ENCODE data around the gene FAS.

The FAS gene

GRCh38 chr10:88990384-88991160, at the start of gene FAS:
Gene FAS (plus strand): TSS chr10:88990798. CDS start chr10:88990877, 79 bp downstream.
- peak; percentile 88 for DNase-seq

GRCh38 chr10:88941026-88941425, 49.6 kb upstream of the FAS start:
- no peak for DNase-seq

DNA sequence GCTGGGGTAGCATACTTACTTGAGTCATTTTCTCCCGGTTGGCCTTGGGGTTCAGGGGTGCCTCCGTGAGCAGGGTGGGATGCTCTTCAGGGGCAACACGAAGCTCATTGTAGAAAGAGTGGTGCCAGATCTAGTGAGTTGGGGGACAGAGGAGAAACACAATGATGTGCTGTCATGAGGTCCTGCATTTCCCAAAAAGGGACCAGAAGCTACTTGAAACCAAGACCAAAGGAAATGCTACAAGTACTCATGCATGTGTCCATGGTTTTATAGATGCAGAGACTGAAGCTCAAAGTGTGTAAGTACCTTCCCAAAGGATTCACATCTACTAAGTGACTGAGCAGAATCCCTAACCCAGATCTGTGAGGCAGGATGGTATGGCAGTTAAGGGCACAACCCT, 46.8 kb upstream of the FAS start:
- DNase-seq, result no peak

- DNase-seq, result no peak
These were observed 45.8 kb upstream of the FAS start for GRCh38 chr10:88944813-88945212.

- DNase-seq, result no peak
These were observed 44.4 kb upstream of the FAS start for GRCh38 chr10:88946200-88946599.

DNA sequence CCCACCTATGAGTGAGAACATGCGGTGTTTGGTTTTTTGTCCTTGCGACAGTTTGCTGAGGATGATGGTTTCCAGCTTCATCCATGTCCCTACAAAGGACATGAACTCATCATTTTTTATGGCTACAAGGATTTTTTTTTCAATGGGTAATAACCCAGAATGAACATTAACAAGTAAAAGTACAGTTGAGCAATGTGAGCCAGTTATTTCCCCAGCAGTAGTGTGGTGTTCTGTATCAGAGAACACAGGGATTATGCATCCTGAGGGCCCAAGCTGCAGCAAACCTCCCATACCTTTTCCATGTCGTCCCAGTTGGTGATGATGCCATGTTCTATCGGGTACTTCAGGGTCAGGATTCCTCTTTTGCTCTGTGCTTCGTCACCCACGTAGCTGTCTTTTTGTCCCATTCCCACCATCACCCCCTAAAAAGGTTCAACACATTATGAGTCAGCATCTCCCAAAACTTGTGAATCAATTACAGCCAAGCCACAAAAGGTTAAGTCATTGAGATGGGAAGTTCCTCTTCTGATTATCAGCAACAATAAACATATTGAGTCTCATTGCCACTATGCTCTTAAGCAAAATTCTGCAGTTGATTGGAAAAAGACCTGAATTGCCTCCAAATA, 43.5 kb upstream of the FAS start:
- DNase-seq, result no peak

DNA sequence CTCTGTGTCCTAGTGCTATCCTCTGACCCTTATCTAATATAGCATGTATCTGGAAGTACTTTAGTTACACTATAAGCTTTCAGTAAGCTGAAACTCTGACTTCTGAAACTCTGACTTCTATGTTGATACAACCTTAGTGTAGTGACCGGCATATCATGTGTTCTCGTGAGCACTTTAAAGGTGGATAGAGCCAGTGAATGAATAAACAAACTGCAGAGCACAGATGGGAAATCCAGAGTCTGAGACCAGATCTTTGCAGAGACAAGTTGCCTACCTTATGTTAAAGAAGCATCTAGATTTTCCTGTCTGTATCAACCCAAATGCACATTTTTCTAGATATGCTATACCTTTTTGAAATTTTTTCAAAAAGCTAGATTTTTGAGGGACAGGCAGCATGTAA, 41.5 kb upstream of the FAS start:
- no peak for DNase-seq

DNA sequence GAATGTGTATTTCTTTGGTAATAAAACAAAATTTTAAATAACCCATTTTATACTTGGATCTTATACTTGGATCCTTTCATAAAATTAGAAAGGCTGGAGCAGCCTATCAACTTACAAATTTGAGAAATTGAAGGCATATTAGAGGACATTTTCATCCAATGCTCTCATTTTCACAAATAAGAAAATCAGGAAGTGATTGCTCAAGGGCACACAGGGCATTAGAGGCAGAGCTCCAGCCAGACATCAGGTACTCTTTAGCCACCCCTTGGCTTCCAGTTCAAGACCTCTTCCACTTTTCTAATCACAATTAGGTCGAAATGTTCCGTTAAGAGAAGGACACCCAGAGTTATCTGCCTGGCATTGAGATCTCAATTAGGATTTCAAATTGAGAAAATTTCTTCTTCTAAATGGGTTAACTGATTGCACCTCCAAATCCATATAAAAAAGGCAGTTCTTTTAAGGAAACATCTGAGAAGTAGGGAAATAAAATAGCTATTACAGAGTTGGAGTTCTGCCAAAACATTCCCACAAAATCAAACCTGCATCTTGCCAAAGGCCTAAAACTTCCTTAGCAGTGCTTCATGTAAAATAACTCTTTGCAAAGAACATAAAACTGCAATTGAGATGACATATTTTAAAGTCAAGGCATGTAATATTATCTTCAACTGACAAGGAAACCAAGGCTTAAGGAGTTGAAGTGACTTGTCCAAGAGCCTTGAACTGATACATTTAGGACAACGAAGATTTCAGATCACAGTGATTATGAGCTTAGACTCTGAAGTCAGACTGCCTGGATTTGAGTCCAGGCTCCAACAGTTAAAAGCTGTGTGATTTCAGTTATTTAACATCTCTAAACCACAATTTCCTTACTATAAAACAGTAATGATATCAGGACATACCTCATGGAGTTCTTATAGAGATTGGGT, 40.4 kb upstream of the FAS start:
- DNase-seq, result no peak

DNA sequence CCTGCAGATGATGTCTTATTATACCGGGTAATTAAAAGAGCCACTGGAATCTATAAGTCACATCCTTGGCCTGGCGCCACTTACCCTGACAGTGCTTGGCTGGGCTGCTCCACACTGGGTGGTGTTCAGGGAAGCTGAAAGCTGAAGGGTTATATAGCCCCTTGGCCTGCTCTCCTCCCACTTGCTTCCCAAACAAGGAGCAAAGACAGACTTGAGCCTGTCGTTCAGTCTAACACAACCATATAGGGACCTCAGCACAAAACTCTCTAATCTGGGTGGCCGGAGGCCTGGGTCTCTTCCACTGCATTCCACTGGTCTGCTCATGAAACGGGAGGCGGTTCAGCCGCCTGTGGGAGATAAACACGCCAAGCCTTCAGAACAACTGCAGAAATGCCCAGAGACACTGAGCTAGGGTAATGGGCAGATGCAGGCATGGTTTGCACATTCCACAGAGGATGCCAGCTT, 37.9 kb upstream of the FAS start, which contains the start of gene ACTA2:
TSS of gene ACTA2 (minus strand) at position 127 of the 465 bp plus-strand sequence. CDS start 3,843 bp downstream, outside the sequence.
- no peak for DNase-seq

- no peak for DNase-seq
These were observed 36.9 kb upstream of the FAS start for GRCh38 chr10:88953662-88954061.

DNA sequence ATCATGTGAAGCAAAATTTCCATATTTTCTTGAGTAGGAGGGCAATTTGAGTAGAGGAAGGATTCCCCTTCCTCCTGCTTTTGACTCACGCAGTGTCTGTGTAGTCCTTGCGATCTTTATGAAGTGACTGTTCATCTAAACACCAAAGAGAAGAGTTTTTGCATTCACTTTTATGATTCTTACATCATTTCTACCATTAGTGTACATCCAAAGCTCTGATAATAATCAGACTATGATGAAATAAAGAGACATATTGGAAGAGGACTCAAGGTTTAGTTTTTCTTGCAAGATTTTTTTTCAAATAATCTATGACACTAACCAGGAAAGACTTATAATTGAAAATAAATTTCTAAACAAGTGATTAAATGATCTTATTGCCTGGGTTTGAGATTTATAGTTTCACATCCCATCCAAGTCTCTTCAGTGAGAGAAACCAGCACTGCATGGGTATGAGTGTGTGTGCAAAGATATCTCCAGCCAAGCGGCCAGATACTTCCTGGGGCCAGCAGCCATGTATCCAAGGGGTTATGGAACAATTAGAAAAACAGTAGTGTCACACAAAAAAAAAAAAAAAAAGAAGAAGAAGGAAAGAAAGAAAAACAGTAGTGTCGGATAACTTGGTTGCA, 36.0 kb upstream of the FAS start:
- DNase-seq, result no peak

- no peak for DNase-seq
These were observed 33.2 kb upstream of the FAS start for GRCh38 chr10:88957381-88957780.

GRCh38 chr10:88958721-88959120, 31.9 kb upstream of the FAS start:
- DNase-seq, result no peak

GRCh38 chr10:88960802-88961201, 29.8 kb upstream of the FAS start:
- no peak for DNase-seq

DNA sequence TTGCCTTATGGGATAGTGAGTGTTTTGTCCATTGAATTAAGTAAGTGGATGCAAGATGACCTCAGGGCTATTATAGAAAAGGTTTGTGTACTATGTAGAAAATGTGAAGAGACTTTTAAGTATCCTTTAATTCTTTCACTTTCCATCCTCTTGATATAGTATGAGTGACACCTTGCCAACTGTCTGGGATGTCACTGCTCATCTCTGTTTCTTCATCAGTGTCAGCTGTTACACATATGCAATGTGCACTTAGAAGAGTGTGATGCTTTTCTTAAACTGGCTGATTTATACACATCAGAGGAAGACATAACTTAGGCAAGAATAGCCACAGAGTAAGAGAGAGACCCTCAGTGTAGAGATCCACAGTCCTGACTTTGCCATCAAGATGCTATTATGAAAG, 29.3 kb upstream of the FAS start:
- DNase-seq, result no peak

DNA sequence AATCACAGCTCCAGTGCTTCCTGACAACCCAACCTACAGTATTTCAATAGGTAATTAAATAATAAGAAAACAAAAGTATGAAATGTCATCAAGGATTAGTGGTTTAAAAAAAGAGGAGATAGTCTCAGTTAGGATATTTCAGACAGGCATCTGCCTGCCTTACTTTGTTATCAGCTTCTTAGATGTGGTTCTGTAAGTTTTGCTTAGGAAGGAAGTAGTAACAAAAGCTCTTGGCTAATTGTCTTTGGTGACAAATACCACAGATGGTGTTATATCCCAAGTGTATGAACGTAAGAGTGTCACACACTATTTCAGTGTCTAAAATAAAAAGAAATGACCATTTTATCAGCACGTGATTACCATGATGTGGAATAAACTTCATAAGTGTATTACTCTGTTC, 28.3 kb upstream of the FAS start:
- no peak for DNase-seq

DNA sequence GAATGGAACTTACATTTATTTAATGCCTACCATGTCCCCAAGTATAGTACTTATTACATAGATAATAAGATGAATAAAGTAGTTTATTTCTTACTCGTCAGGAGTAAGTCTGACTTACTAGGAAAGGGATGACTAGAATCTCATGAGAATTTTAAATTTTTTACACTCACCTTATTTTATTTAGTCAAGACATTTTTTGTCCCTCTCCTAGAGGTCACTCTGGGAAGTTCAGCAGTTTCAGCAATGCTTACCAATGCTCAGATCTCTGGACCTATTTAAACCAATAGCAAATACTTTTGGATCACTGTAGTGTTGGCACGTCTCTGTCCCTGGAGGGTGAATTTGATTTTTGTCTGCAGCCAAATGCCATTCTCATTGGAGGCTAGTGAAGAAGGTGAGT, 27.3 kb upstream of the FAS start:
- DNase-seq, result no peak

GRCh38 chr10:88964360-88964759, 26.2 kb upstream of the FAS start:
- no peak for DNase-seq

DNA sequence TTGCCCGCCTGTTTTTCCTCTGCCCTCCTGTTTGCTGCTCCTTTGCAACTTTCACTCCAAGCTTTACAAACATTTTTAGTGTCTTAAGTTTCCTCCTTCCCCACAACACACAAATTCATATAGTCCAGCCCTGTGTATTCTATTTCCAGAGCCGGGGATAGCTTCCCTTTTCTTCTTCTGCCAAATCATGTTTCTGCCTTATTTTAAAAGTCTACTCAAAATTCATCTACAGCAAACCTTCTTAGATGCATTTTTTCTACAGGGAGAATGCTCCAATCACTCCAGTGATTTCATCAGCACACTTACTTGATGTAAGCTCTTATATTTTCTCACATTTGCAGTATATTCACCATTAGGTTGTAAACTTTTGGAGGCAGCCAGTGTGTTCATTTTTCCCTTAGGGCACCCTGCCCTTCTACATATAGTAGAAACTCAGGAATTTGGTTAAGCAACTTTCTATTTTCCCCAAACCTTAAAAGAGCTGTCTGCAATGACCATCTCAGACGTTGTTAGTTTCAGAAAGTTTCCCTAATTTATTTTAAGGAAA, 25.7 kb upstream of the FAS start:
- DNase-seq, result no peak

DNA sequence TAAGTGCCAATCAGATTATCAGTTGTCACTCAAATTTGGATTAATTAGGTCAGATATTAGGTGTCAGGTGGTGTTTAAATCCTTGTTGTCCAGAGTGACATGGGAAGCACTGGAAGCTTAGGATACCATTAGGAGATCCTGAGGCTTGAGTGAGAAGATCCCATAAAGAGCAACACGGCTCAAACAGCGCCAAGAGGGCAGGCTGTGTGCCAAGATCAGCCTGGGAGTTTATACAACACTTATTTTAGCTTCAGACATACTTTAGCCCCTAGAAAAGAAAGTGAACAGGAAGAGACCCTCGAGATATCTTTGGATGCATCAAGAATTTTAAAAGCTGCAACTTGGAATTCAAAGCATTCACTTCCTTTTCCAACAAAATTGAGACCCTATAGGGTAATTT, 23.8 kb upstream of the FAS start:
- DNase-seq, result no peak

DNA sequence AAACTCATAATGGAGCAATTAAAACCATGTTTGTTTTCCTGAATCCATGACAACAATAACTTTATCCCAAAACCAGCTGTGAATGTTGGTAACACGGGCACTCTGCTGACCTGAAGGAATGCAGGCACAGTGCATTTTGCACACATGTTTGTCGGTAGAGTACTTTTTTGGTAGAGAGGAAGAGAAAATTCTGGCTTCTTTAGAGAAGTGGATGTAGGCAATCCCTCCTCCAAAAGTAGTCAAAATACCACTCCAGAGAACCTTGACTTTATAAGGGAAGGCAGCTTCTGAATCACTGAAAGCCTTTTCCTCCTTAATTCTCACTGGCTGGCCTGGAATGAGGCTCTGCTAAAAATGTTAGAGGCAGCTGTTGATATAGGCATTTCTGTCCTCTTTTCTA, 22.2 kb upstream of the FAS start:
- DNase-seq, result no peak

DNA sequence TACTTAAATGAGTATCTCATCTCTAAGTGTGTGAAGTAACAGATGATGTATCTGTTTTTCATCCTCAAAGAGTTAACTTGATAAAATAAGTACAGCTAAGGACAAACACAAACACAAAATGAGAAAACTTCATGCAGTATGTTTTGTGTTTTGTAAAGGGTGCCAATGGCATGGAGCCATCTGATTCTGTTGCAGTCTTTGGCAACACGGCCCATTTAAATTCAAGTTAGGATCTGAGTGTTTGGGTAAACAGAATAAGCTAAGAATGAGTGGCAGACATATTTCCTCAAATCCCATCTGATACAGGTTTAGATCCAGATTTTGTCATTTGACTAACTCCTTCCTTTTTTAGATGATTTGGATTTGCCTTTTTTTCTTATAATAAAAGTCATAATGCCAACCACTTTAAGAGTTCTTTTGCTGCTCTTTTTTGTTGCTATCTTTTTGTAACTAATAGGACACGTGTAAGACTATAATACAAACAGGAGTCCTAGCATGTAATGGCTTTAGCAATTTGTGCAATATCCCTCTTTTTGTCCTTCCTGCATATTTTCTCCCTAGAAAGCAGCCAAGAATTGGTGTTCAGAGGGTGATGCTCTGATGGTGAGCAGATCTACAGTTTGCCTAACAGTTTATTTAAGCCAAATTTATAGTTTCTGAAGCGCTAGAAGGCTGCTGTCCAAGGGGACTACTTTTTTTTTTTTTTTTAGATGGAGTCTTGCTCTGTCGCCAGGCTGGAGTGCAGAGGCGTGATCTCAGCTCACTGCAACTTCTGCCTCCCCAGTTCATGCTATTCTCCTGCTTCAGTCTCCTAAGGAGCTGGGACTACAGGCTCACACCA, 19.2 kb upstream of the FAS start:
- no peak for DNase-seq

Measured in activated CD8-positive, alpha-beta memory T cell treated with anti-CD3 and anti-CD28 coated beads for 24 hours (primary cell).